HUES48 (cell line): ENCODE results near the gene STOM.

ENCODE experiments used
- H3K27ac ChIP-seq: one replicate; pipeline ENCODE4 v1.7.0; 2013; ENCODE audit warnings: low read depth, low read length, inconsistent platforms
- H3K27me3 ChIP-seq: 2 replicates; pipeline ENCODE4 v1.6.1; 2013; ENCODE audit warnings: mild to moderate bottlenecking, low read length; ENCODE audit not compliant: control insufficient read depth, insufficient read depth
- H3K36me3 ChIP-seq: 2 replicates; pipeline ENCODE4 v1.6.1; 2013; ENCODE audit warnings: low read length; ENCODE audit not compliant: control insufficient read depth, insufficient read depth
- H3K4me1 ChIP-seq: 2 replicates; pipeline ENCODE4 v1.6.1; 2013; ENCODE audit warnings: mild to moderate bottlenecking, low read length; ENCODE audit not compliant: control insufficient read depth, insufficient read depth
- H3K4me3 ChIP-seq: 2 replicates; pipeline ENCODE4 v1.5.1; 2013; ENCODE audit warnings: mild to moderate bottlenecking, low read depth, low read length
- H3K9ac ChIP-seq: 2 replicates; pipeline ENCODE4 v1.6.1; 2013; ENCODE audit warnings: mild to moderate bottlenecking, low read depth, low read length, moderate library complexity
- H3K9me3 ChIP-seq: 2 replicates; pipeline ENCODE4 v1.6.1; 2013; ENCODE audit warnings: low read length; ENCODE audit not compliant: control insufficient read depth, insufficient read depth

Gene STOM

DNA sequence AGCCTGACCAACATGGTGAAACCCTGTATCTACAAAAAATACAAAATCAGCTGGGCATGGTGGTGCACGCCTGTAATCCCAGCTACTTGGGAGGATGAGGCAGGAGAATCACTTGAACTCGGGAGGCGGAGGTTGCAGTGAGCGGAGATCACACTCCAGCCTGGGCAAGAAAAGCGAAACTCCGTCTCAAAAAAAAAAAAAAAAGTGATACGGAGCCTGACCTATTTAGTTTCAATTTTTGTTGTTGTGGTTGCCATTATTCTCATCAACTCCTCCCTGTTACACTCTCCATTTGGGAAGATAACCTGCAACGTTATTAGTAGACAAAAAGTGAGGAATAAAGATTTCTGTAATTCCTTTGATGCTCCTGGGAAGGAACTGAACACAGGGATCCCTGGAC is 1.3 kb downstream of the STOM start:
- Histone ChIP-seq H3K4me1 (peaks cover 21% of the 10 kb centered on the region), H3K36me3 (no peaks in the 10 kb centered on the region), H3K27me3 (peaks cover 10% of the 10 kb centered on the region), H3K9me3 (no peaks in the 10 kb centered on the region), H3K4me3 (peak overlapping the region; percentile 75), H3K27ac (no peak overlapping the region), H3K9ac (no peak overlapping the region)

DNA sequence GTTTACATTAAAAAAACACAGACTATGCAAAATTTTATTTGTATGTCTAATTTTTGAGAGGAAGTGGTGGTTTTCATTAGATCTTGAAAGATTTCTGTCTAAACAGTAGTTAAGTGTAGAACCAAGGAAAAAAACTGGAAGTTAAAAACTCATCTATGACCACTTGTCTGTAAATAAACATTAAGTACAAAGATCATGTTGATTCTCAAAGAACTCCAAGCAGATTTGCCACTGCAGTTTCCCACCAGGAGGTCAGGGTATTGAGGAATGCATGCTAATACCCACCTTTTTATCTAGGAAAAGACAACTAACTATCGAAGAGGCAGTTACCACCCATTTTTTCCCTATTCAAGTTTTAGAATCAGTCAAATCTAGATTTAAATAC is 1.9 kb downstream of the STOM start:
- Histone ChIP-seq H3K27ac (peak overlapping the region; percentile 82), H3K27me3 (peaks cover 10% of the 10 kb centered on the region), H3K9ac (no peak overlapping the region), H3K9me3 (no peaks in the 10 kb centered on the region), H3K4me3 (peak overlapping the region; percentile 6), H3K4me1 (peaks cover 21% of the 10 kb centered on the region), H3K36me3 (no peaks in the 10 kb centered on the region)

DNA sequence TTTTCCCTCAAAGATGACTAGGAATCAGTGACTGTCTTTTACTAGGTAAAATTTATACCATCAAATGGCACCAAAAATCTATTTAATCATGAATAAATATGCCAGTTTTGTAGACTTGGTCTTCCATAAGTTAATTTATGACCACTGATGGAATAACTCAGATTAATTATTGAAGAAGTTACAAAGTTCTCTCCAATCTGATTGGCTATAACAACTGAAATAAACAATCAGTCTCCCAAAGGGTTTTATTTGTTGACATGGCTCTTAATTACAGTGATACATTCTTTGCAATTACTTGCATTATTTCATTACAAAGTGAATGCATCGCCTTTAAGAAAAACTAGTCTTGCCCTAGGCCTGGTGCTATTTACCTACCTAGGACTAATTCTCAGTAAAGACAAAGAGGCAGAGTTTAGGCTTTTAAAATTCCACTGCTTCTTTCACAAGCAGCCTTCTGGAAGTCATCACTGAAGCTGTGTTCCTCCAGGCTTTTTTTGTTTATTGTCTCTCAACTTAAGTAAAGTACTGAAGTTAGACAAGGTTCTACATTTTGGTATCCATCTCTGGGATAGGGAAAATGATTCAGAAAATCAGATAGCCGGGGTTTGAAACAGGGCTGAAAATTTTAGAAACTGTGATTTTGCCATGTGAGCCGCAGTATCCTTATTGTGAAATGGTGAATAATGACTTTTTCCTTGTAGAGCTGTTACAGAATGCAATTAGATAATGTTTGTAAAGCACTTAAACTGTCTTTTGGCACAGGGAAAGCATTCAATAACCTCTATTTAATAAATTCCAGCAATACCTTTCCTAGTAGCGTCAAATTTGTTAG is 2.5 kb downstream of the STOM start:
- Histone ChIP-seq H3K27ac (peak overlapping the region; percentile 82), H3K27me3 (peaks cover 10% of the 10 kb centered on the region), H3K9ac (no peak overlapping the region), H3K9me3 (no peaks in the 10 kb centered on the region), H3K4me3 (peak overlapping the region; percentile 6), H3K4me1 (peaks cover 21% of the 10 kb centered on the region), H3K36me3 (no peaks in the 10 kb centered on the region)

DNA sequence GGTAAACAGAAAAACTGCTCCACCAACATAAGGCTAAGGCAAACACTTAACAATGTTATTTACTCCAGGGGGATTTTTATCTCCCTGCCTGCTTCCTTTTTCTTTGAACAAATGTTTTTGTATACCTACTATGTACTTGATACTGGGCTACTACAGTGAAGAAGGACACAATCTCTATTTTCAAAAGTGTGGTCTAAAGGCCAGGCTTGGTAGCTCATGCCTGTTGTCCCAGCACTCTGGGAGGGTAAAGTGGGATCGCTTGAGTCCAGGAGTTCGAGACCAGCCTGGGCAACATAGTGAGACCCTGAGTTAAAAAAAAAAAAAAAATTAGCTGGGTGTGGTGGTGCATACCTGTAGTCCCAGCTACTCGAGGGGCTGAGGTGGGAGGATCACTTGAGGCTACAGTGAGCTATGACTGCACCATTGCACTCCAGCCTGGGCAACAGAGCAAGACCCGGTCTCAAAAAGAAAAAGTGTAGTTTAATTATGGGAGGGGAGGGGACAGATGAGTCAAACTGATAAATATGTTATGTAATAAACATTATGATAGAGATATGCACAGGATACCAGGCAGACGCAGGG is 3.3 kb downstream of the STOM start:
- peaks cover 21% of the 10 kb centered on the region for H3K4me1 ChIP-seq
- no peaks in the 10 kb centered on the region for H3K36me3 ChIP-seq
- H3K27ac ChIP-seq = no peak overlapping the region
- no peak overlapping the region for H3K9ac ChIP-seq
- H3K27me3 ChIP-seq = peaks cover 10% of the 10 kb centered on the region
- H3K9me3 ChIP-seq = no peaks in the 10 kb centered on the region
- H3K4me3 ChIP-seq = peak overlapping the region; percentile 6; the same call in 1 of the 2 replicates

DNA sequence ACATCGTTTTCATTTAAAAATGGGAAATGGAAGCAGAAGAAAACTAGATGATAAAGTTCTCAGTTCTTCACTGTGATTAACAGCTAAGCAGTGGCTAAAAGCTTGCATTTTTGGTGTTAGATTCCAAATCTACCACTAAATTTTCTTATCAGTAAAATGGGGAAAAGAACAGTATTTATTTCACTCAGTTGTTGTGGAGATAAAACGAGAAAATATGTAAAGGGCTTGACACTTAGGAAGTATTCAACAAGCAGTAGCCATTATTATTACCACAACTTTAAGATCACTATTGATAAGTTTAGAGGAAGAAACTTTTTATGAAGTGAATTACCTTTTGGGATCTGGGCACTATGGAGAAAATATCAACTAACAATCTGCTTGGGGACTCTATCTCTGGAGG is 4.5 kb downstream of the STOM start:
- Histone ChIP-seq H3K27ac (no peak overlapping the region), H3K9me3 (no peaks in the 10 kb centered on the region), H3K36me3 (no peaks in the 10 kb centered on the region), H3K4me3 (no peak overlapping the region), H3K27me3 (peaks cover 10% of the 10 kb centered on the region), H3K4me1 (peaks cover 21% of the 10 kb centered on the region), H3K9ac (no peak overlapping the region)

DNA sequence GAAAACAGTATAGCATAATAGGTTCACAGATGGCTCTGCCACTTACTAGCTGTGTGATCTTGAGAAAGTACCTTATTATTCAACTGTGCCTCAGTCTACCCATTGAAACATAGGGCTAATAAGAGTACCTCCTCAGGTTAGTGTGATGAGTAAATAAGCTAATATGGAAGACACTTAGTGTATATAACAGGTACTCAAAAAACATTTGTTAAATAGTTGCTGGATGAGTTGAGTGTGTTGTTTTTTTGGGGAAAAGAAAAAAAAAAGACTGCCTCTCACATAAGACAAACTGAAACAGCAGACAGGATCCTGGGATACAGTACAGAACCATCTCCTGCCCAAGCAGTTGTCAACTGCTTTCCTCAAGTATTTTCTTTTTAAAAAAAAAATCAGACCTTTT is 5.2 kb downstream of the STOM start:
- Histone ChIP-seq H3K36me3 (no peaks in the 10 kb centered on the region), H3K9me3 (no peaks in the 10 kb centered on the region), H3K9ac (no peak overlapping the region), H3K27me3 (peaks cover 10% of the 10 kb centered on the region), H3K27ac (no peak overlapping the region), H3K4me3 (no peak overlapping the region), H3K4me1 (peaks cover 21% of the 10 kb centered on the region)

DNA sequence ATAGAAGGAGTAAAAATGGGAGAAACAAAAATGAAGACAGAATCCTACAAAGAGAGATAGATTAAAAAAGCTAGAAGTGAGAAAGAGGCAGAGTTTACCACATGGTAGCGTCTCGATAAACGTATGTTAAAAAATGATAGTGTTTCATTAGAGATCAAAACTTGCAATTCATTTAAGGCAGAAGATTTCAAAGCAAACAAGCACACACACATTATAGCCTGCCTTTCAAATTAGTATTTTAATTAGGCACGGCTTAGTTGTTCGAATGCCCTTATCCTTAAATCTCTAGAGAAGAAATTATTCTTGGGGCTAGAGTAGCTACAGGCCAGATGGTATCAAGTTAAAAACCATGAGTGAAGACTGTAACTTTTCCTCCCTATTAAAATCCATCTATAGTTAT is 6.0 kb downstream of the STOM start:
- no peak overlapping the region for H3K4me3 ChIP-seq

DNA sequence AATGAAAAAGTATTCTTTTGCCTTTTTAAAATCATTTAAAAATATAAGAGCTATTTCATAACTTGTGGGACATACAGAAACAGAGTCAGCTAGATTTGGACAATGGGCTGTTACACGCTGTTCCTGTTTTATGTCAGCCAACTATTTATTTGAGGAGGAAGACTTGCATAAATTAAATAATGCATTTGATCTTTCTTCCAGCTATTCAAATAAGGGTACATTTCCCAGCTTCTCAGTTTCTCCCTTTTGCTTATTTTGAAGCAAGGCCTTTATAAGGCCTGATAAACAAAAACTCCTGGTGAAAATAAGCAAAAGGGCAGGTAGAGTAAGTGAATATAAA is 6.5 kb downstream of the STOM start:
- H3K27me3 ChIP-seq = no peaks in the 10 kb centered on the region
- no peak overlapping the region for H3K9ac ChIP-seq
- H3K9me3 ChIP-seq = no peaks in the 10 kb centered on the region
- peaks cover 16% of the 10 kb centered on the region for H3K4me1 ChIP-seq
- no peaks in the 10 kb centered on the region for H3K36me3 ChIP-seq
- H3K27ac ChIP-seq = no peak overlapping the region
- H3K4me3 ChIP-seq = no peak overlapping the region

More for the DNA sequence above, 6.0 kb downstream of the STOM start:
- Histone ChIP-seq H3K4me1 (peaks cover 20% of the 10 kb centered on the region), H3K9me3 (no peaks in the 10 kb centered on the region), H3K36me3 (no peaks in the 10 kb centered on the region), H3K27ac (no peak overlapping the region), H3K27me3 (peaks cover 4% of the 10 kb centered on the region), H3K9ac (no peak overlapping the region)

DNA sequence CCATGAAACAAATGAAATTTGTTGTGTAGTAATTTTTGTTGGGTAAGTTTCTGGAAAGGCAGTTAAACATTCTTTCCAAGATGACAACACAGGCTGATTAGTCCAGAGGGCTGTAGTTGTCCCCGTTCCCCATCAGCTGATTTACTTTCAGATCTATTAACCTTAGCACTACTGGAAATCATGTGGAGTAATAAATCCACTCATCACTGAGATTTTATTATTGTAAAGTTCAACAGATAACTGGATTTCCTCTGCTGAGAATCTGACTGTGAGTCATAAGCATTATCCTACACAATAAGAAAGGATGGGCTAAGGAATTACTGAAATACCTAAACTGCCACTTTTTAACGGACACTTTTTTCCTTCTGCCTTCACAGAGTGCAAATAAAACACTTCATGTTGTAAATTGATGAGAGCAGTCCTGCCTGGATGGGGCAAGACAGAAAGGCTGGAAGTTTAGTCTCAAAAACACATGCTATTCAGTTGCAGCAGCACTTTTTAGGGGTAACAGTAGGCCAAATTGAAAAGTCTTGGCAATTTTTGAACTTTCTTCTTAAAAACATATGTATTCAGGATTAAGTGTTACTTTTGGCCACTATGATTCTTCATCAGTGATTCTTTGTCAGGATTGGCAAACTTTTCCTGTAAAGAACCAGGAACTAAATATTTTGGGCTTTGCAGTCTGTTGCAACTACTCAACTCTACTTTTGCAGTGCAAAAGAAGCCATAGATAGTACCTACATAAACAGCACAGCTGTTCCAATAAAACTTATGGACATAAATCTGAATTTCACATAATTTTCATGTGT is 7.0 kb downstream of the STOM start:
- Histone ChIP-seq H3K9me3 (no peaks in the 10 kb centered on the region), H3K4me1 (peaks cover 11% of the 10 kb centered on the region), H3K4me3 (no peak overlapping the region), H3K9ac (no peak overlapping the region; the same call in 1 of the 2 replicates), H3K27me3 (no peaks in the 10 kb centered on the region), H3K36me3 (no peaks in the 10 kb centered on the region), H3K27ac (no peak overlapping the region)

DNA sequence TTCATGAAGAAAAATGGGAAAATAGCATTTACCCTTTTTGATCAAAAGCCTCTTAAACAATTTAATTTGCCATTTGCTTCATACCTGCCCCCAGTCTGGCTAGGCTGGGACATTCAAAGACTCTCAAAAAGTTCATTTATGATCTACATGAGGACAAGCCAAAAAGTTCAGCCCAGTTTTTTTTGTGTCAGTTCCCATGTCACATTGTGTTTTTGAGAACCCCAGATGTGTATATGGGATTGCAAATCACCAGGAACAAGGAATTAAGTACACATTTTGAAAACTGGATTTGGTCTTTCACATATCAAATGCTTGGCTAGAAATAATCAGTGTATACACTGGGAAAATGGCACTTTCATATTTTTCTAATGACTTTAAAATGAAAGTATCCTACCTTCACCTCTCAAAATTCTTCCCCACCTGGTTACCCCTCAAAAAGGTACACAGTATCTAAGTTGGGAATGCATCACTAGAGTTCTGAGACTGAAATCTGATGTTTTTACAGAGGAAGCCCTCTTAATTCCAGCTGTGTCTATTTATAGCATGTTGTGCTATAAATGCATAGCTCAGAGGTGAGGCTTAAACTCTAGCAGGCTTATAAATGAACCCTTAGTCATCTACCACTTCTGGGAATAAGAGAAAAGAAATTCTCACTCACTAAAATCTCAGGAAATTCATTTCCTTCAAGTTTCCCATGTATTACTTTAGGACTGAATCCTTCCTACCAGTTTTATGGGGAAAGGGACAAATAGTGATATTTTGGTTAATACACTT is 9.3 kb downstream of the STOM start:
- no peak overlapping the region for H3K9ac ChIP-seq

More for the DNA sequence above, 9.3 kb downstream of the STOM start:
- H3K27ac ChIP-seq = no peak overlapping the region
- H3K4me3 ChIP-seq = no peak overlapping the region
- H3K36me3 ChIP-seq = 0 out of 2 replicates have a peak, but pooled peaks cover 3% of the 10 kb centered on the region
- H3K27me3 ChIP-seq = no peaks in the 10 kb centered on the region
- no peaks in the 10 kb centered on the region for H3K9me3 ChIP-seq
- no peaks in the 10 kb centered on the region for H3K4me1 ChIP-seq
